GM18502 (cell line): ENCODE measurements around the gene TPSAB1.
"Not testable (repeated sequence)": the region's sequence is repeated elsewhere in the genome, so short reads cannot be mapped to it uniquely, and the experiment has no call there.

ENCODE experiments used
- ATAC-seq: cut with Tn5 transposase; IDR thresholded peaks from one replicate; pipeline ENCODE4 v1.9.1; 2021; ENCODE audit warnings: mild to moderate bottlenecking; ENCODE audit not compliant: unreplicated experiment, poor library complexity

Gene TPSAB1

GRCh38 chr16:1262210-1262845, 21.8 kb downstream of the TPSAB1 start:
- ATAC-seq = no peak

DNA sequence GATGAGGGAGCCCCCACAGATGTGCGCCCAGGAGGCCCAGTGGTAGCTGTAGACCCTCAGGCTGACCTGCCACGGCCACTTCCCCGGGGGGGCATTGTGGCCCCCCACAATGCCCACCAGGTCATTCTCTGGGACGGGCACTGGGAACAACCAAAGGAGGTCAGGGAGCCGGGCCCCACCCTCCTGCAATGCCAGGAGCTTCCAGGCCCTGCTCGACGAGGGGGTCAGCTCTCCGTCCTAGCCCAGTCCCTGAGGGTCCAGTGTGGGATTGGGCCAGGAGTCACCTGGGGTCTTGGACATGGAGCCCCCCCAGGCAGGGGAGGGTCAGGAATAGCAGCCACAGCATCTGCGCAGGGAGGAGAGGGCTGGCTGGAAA, 22.3 kb downstream of the TPSAB1 start:
- no peak for ATAC-seq

DNA sequence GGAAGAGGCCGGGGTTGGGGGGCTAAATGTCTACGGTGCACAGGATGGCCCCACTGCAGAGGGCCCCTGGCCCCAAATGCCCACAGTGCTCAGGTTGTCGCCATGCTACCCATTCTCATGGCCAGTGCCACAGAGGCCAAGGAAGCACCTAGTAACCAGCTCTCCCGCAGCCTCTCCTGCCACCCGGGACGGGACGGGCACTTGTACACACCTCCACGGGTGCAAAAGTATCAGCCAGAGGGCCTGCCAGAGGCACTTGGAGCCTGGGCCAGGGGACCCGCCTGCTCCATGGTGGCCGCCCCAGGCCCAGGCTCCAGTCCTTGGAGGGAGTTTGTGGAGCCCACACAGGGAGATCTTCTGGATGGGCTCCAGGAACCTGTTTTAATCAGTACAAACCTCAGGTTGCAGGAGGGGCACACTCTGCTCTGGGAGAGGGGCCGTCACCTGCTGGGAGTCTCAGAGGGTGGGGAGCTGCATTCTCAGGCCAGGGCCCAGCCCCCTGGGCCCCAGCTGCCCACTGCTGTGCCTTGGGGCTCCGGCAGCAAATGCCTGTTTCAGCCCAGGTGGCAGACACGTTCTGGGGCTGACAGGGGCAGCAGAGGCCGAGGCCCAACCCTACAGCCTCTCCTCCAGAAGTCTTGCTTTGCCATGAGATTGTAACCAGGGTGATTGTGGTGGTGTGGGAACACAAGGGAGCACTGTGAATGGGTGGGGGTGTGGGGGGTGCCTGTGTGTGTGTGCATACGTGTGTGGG, 23.3 kb downstream of the TPSAB1 start:
- ATAC-seq = no peak

GRCh38 chr16:1264345-1265089, 24.0 kb downstream of the TPSAB1 start:
- no peak for ATAC-seq

DNA sequence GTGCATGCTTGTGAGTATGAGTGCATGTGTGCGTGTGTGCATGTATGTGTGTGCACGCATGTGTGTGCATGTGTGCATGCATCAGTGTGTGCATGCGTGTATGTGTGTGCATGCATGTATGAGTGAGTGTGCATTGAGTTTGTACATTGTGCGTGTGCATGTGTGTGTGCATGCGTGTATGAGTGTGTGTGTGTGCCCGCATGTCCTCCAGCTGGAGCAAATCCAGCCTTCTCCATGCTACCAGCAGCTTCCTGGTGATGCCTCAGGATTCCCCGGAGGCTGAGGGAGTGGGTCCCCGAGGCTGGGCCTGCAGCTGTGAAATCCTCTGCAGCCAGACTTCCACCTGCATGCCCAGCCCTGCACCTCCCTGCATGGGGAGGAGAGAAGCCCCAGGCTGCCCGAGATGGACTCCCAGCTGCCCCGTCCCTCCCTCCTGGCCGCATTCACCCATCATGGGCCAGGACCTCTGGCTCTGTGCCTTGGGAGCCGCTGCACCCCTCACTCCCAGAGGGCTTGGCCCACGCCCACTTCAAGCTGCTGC, 24.7 kb downstream of the TPSAB1 start:
- no peak for ATAC-seq

DNA sequence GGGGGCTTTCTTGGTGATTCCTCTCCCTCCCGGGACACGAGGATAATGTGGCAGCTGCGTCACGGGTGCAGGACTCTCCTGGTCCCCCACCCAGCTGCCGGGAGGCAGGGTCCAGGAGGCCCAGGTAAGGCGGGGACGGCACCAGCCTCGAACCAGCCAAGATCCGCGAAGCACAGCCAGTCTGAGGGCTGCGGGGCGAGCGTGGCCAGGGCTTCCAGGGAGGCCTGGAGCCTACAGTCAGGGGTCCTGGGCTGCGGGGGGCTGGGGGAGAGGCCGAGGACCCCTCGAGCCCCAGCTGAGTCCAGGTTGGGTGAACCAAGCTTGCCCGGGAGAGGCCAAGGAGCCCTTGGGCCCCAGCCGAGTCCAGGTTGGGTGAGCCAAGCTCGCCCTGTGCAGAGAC, 25.3 kb downstream of the TPSAB1 start:
- ATAC-seq = no peak

DNA sequence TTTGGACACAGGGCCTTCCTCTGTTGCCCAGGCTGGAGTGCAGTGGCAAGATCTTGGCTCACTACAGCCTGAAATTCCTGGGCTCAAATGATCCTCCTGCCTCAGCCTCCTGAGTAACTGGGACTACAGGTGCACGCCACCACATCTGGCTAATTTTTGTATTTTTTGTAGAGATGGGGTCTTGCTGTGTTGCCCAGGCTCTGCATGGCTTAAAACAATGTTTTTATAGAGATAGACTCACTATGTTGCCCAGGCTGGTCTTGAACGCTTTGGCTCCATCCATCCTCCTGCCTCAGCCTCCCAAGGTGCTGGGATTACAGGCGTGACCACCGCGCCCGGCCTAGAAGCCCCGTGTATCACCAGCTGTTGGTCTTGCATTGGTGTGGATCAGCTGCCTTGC, 28.9 kb downstream of the TPSAB1 start:
- ATAC-seq = not testable (repeated sequence)

GRCh38 chr16:1271380-1271723, 30.8 kb downstream of the TPSAB1 start:
- no peak for ATAC-seq

DNA sequence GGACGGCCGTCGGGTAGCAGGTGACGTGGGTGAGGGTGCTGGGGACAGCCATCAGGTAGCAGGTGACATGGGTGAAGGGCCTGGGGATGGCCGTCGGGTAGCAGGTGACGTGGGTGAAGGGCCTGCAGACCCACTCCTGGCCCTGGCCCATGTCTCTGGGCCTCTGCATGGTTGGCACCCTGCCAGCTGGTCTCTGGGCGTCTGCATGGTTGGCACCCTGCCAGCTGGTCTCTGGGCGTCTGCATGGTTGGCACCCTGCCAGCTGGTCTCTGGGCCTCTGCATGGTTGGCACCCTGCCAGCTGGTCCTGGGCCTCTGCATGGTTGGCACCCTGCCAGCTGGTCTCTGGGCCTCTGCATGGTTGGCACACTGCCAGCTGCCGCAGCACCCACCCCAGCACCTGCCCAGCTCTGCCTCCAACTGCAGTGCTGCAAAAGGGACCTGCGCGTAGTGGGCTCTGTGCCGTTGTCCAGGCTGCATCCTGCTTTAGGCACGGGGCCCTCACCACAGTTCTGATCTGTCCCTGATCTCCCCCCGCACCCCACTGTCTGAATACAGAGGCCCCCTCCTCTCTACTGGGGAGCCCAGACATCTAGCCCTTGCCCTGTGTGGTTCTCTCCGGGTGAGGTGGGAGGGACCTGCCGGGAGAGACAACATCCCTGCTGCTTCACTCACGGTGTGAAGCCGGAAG, 31.4 kb downstream of the TPSAB1 start:
- not testable (repeated sequence) for ATAC-seq

DNA sequence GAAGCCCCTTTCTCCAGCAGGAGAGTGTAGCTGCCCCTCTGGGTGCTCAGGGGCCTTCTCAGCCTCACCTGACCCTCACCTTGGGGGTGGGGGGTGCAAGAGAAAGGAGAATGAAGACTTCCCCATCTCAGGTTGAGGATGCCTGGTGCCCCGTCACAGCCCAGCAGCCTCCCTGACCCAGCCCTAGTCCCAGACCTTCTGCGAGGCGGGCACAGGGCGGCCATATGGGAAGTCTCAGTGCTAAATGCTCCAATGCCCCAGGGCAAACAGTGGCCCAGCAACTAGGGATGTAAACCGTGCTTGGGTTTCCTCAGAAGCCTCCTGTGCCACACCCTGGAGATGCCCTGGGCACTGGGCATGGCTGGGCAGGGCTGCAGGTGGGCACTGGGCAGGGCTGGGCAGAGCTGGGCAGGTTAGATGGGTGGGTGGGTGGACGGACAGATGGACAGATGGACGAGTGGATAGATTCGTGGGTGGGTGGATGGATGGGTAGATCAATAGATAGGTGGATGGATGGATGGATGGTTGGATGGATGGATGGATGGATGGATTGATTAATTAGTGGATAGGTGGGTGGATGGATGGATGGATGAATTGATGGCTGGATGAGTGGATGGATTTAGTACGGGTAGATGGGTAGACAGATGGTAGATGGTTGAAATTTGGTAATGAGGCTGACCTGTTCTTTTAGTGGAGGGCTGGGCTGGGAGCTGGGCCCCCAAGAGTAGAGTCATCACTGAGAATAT, 32.1 kb downstream of the TPSAB1 start:
- no peak for ATAC-seq

GRCh38 chr16:1273816-1274215, 33.3 kb downstream of the TPSAB1 start:
- no peak for ATAC-seq

GRCh38 chr16:1274767-1275166, 34.3 kb downstream of the TPSAB1 start:
- no peak for ATAC-seq

GRCh38 chr16:1275791-1276579, 35.5 kb downstream of the TPSAB1 start:
- no peak for ATAC-seq

- ATAC-seq = no peak
These were observed 36.0 kb downstream of the TPSAB1 start for GRCh38 chr16:1276580-1276878.

DNA sequence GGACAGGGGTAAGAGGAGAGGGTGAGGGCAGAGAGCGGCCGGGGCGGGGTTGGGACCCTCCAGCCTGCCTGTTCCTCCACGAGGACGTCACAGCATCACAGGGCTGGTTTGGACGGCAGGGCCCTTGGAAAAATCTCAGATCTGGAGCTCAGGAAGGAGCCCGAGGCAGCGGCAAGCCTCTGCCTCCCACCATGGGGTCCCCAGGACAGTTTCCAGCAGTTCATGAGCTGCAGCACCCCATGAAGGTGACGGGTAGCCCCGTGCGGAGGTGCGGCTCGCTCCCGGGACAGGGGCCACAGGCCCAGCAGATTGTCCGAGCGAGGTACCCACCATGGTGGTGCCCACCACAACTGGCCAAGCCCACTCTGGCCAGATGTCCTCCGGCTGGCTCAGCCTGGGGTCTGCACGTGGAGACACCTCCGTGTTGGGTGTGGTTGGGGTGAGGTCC, 36.7 kb downstream of the TPSAB1 start:
- ATAC-seq = no peak

- ATAC-seq = no peak
These were observed 37.2 kb downstream of the TPSAB1 start for GRCh38 chr16:1277617-1278282.

- no peak for ATAC-seq
These were observed 38.0 kb downstream of the TPSAB1 start for GRCh38 chr16:1278477-1278876.

DNA sequence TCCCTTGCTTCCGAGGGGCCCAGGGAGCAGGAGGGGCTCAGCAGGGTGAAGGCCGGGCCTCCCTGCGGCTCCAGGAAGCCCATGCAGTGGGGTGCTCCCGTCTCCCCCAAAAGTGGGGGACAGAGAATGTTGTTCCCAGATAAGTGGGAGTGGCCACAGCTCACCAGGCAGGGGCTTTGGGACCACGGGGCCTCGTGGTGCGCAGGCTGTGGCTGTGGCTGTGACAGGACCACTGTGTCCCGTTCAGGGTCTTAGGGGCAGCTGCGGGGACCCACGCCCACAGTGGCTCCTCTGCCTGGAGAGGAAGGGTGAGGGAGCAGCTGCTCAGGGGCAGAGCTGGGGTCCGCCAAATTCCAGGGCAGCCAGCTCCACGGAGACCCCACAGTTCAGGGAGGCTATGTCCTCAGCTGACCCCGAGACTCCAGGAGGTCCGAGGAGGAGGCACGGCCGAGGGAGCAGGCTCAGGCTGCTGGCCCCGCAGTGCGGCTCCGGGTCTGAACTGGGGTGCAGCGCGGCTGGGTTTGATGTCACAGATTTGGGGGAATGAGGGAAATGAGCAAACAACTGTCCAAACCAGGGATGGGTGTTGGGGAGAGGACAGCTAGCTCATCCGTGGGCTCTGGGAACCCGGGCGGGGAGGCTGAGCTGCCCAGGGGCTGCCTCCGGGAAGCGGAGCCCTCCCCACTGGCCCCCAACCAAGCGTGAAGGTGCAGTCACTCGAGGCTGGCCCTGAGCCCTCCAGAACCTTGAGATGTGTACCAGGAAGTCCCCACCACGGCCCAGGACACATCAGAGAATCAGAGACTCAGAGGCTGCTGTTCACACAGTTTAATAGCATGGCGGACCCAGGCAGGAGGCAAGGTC, 38.8 kb downstream of the TPSAB1 start:
- ATAC-seq = no peak
